Myometrial cell (primary cell): ENCODE measurements around the gene FAF1. TPM values are rescaled to one million over a fixed set of nuclear protein-coding genes. Genes with fewer than 3 reads are reported as not detected.

ENCODE experiments used
- total RNA-seq: library from RNA; depleted of rRNA; stranded (reverse); fragments of >200 nt; gene quantifications from 2 replicates; pipeline ENCODE4 v1.2.3, GENCODE V29; 2015

The FAF1 gene
- 51.6 and 67.5 TPM in 2 replicates for total RNA-seq

DNA sequence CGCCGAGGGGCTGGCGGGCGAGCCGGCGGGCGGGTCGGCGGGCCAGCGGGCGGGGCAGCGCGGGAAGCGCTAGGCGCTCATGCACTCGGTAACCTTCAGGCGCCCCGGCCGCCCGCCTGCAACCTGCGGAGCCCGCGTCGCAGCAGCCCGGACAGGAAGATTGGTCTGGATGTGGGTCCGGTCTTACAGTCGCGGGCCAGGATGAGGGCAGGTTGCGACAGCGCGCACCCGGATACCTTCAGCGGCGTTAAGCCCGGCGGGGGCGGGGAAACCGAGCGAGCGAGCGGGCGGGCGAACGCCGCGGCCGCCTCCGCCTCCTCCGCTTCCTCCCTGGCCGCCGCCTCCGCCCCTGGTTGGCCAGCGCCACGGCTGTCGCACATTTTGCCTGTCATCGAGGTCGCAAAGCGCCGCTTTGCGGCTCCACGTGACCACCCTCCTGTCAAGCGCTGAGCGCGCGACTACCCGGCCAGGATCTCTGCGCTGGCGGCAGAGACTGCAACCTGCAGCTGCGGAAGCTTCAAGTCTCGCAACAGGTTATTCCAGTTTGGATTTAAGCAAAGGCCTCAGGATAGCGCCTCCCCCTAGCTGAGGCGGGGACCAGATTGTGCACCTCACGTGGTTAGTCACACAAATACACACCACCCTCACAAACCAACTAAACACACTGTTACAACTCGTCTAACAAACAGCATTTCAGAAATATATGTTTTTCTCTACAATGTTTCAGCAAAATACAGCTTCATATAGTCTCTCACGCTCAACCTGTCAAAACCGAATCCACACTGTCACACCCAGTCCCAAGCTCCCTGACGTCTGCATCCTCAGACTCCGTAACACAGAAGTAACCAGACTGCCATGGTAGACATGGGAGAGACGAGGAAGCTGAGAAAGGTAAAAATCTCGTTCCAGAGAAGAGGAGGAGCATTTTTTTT is at the start of gene FAF1:
FAF1 (minus strand) TSS at position 355 of the 932 bp plus-strand sequence. CDS start 456 bp downstream, outside the sequence.

DNA sequence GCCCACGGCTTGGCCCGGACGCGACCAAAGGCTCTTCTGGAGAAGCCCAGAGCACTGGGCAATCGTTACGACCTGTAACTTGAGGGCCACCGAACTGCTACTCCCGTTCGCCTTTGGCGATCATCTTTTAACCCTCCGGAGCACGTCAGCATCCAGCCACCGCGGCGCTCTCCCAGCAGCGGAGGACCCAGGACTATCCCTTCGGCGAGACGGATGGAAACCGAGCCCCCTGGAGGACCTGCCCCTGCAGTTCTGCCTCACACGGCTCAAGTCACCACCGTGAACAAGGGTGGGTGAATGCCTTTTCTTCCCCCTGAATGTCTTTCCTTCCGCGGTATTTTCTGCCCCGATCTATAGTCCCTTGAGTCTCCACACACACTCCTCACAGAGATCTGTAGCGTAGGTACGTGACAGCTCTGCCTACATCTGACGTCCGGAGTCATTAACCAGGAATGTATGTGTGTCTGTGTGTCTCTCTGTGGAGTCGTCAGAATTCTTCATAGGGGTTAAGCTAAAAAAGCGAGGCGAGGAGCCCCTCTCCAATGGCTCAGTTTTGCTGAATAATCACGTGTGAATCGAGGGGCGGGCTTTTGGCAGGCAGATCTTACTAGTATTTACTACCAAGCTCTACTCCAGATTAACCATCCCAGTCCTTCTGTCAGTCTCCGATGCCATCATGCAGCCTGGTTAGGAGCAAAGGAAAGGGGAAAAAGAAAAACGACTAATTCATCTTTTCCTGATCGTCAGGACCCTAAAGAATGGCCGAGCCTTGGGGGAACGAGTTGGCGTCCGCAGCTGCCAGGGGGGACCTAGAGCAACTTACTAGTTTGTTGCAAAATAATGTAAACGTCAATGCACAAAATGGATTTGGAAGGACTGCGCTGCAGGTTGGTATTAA is 9.8 kb upstream of the FAF1 start, which contains the start of gene CDKN2C:
CDKN2C (plus strand) TSS at position 635 of the 898 bp plus-strand sequence; CDS start at position 759, 124 bp downstream.

DNA sequence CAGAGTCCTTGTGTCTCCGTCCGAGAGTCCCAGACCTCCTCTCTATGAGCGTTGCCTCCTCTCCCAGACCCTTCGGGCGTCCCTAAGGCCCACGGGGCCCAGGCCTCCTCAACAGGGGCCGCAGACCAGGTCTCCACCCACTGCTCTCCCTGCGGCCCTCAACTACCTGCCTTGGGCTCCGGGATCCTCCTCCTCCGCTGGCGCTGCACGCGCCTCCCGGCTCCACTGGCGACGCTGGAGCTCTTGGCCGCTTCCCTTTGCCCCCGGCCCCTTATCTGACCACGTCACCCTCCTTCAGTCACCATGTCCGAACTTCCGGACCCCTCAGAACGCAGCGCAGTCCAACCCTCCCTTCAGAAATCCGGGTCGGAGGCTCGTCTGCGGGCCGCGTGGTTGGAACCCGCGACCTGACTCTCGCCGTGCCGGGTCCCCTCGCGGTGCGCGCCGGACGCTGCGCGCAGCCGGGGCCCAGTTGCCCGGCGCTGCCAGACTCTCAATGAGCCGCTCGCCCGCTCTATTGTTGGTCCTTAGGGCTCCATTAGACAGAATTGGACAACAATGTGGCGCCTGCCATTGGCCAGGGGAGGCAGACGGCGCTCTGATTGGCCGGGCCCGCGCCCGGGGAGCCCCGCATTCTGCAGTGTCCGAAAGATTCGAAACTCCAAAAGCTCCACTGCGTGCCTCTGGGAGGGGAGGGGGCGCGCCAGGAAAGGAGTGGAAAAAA is 537.0 kb downstream of the FAF1 start, which contains the start of gene DMRTA2:
DMRTA2 (minus strand) TSS at position 498 of the 724 bp plus-strand sequence. CDS start 1,907 bp downstream, outside the sequence.

Other genes starting within 250 kb of the FAF1 start
- gene CDKN2C, start 10.0 kb upstream of the FAF1 start, total RNA-seq, result 28.9 and 40.4 TPM in 2 replicates
- not detected in 2 replicates for gene C1orf185, start 142.0 kb upstream of the FAF1 start, total RNA-seq